Pancreas (tissue), 10 donors: ENCODE results near the gene ST6GALNAC3. TPM values are rescaled to one million over a fixed set of nuclear protein-coding genes. Genes with fewer than 3 reads are reported as not detected.

ENCODE experiments used
- ATAC-seq, 4 donors: fragments of 200-7000 bp; cut with Tn5 transposase; one replicate each; pipeline versions ENCODE4 v1.8.0 to v1.9.1; 2020; ENCODE audit warnings: mild to moderate bottlenecking in 4 of 4, moderate library complexity in 4 of 4
- DNase-seq, 6 donors: peaks; one replicate each; pipeline ENCODE4 v3.0.0-alpha.2; 2020
- FAIRE-seq: peaks from 2 replicates; lab custom pipeline; 2012; peaks lifted over from hg19 to GRCh38; lab: Jason Lieb, UNC
- H3K27ac ChIP-seq, 4 donors: fragments of 200-600 bp; sonication (generic); 1 replicate in 3 of 4; 2 replicates in 1 of 4; pipeline versions ENCODE4 v1.5.0 to v1.8.0; 2020
- H3K27me3 ChIP-seq, 4 donors: fragments of 200-600 bp; one replicate each; pipeline ENCODE4 v1.8.0; 2021
- H3K36me3 ChIP-seq, 3 donors: fragments of 200-600 bp; sonication (generic) in 1 of 3; one replicate each; pipeline versions ENCODE4 v1.5.0 to v1.8.0; 2020 to 2021
- H3K4me1 ChIP-seq, 3 donors: fragments of 200-600 bp; one replicate each; pipeline ENCODE4 v1.8.0; 2021
- H3K4me3 ChIP-seq, 4 donors: fragments of 200-600 bp; sonication (generic) in 2 of 4; one replicate each; pipeline versions ENCODE4 v1.5.0 to v1.8.0; 2020 to 2021
- H3K9me3 ChIP-seq, 4 donors: fragments of 200-600 bp; one replicate each; pipeline ENCODE4 v1.8.0; 2021
- CTCF ChIP-seq, 4 donors: fragments of 200-600 bp; sonication (generic) in 3 of 4; IDR thresholded peaks; one replicate each; pipeline versions ENCODE4 v1.5.0 to v1.8.0; 2021; ENCODE audit warnings: antibody characterized with exemption in 4 of 4
- WGBS, 2 donors: extraction: QIAGEN DNeasy Blood & Tissue Kit; methylation state at CpG; one replicate each; pipeline ENCODE4 v1.1.7; 2013; 5-methylcytosine and 5-hydroxymethylcytosine counted together
- intact Hi-C, 3 donors: fragments of 100-400 bp; cut with DNase I; formaldehyde crosslinking; loops; one replicate each; pipeline versions ENCODE4 v1.11.1 to v1.14.2; 2022
- polyA plus RNA-seq, 2 donors: library from polyadenylated mRNA; stranded (reverse); fragments of 200-250 nt; gene quantifications; one replicate each; pipeline ENCODE4 v1.2.3, GENCODE V29; 2013
- total RNA-seq, 6 donors: library from RNA; stranded (reverse); fragmentation: NEBNext Ultra II Directional in 4 of 6; extraction: Animal tissue kit (Norgen Biotek cat#: 25700) in 4 of 6; gene quantifications; one replicate each; pipeline versions ENCODE4 v1.2.1 to v1.2.4, GENCODE V29; 2021 to 2023
- donor health status: healthy with polysubstance abuse.
- donor health status: DM: no; HTN: no; CAD: no; lungs with moderate emphysema.
- donor health status: DM: no; HTN: no; CAD: no.
- donor health status: control.
- donor health status: control.
- donor health status: Bipolar disorder and iron deficiency.
- donor health status: DM: yes; HTN: yes; CAD: no.
- donor health status: DM: no; HTN: no; CAD: no.
- donor health status: DM: no; HTN: no; CAD: no.
- donor health status: DM: yes; HTN: yes; CAD: no.

The ST6GALNAC3 gene
- total and polyA plus RNA-seq, 8 donors = 0.35 to 2.0 (median 0.80) TPM

- DNase-seq (no peak), ATAC-seq (no peak), FAIRE-seq (no peak)
- Histone ChIP-seq H3K36me3 (no peaks in the 10 kb centered on the region), H3K27ac (no peak overlapping the region), H3K27me3 (no peaks in the 10 kb centered on the region), H3K4me1 (no peaks in the 10 kb centered on the region), H3K9me3 (no peaks in the 10 kb centered on the region), H3K4me3 (no peak overlapping the region)
- 30 to 31% methylated on average over 1 of the region's 1 CpG for WGBS, 2 donors
- intact Hi-C loops = no loop called here
- no peak for TF ChIP-seq CTCF (IDR thresholded peaks at IDR 0.05)
These were observed 184.7 kb downstream of the ST6GALNAC3 start for GRCh38 chr1:76259270-76259669.

GRCh38 chr1:76260279-76260678 is 185.7 kb downstream of the ST6GALNAC3 start:
- no peaks in the 10 kb centered on the region for H3K4me1 ChIP-seq
- no peak for TF ChIP-seq CTCF (IDR thresholded peaks at IDR 0.05)
- FAIRE-seq (no peak), ATAC-seq (no peak), DNase-seq (no peak)
- WGBS, 2 donors = 46 to 57% methylated on average over 2 of the region's 2 CpGs
- intact Hi-C loops = no loop called here
- no peaks in the 10 kb centered on the region for H3K36me3 ChIP-seq
- no peak overlapping the region for H3K4me3 ChIP-seq
- H3K27ac ChIP-seq = no peak overlapping the region
- no peaks in the 10 kb centered on the region for H3K9me3 ChIP-seq
- H3K27me3 ChIP-seq = no peaks in the 10 kb centered on the region

- Histone ChIP-seq H3K27me3 (no peaks in the 10 kb centered on the region), H3K4me1 (no peaks in the 10 kb centered on the region), H3K27ac (no peak overlapping the region), H3K36me3 (no peaks in the 10 kb centered on the region), H3K4me3 (no peak overlapping the region), H3K9me3 (no peaks in the 10 kb centered on the region)
- FAIRE-seq (no peak), ATAC-seq (no peak), DNase-seq (no peak)
- TF ChIP-seq CTCF (IDR thresholded peaks at IDR 0.05) = no peak
- intact Hi-C loops = no loop called here
- 62 to 74% methylated on average over 5 of the region's 5 CpGs for WGBS, 2 donors
These were observed 188.1 kb downstream of the ST6GALNAC3 start for GRCh38 chr1:76262601-76263000.

- intact Hi-C loops = no loop called here
- Histone ChIP-seq H3K36me3 (no peaks in the 10 kb centered on the region), H3K27me3 (no peaks in the 10 kb centered on the region), H3K4me1 (no peaks in the 10 kb centered on the region), H3K4me3 (no peak overlapping the region), H3K9me3 (no peaks in the 10 kb centered on the region), H3K27ac (no peak overlapping the region)
- no peak for ATAC-seq
- no peak for FAIRE-seq
- no peak for TF ChIP-seq CTCF (IDR thresholded peaks at IDR 0.05)
- DNase-seq = no peak
These were observed 190.1 kb downstream of the ST6GALNAC3 start for GRCh38 chr1:76264642-76265041.

GRCh38 chr1:76266762-76267161 is 192.2 kb downstream of the ST6GALNAC3 start:
- Histone ChIP-seq H3K4me1 (no peaks in the 10 kb centered on the region), H3K36me3 (no peaks in the 10 kb centered on the region), H3K27me3 (no peaks in the 10 kb centered on the region), H3K4me3 (no peak overlapping the region), H3K9me3 (no peaks in the 10 kb centered on the region), H3K27ac (no peak overlapping the region)
- 84 to 85% methylated on average over 4 of the region's 4 CpGs for whole genome bisulfite sequencing, 2 donors
- intact Hi-C loops = no loop called here
- no peak for TF ChIP-seq CTCF (IDR thresholded peaks at IDR 0.05)
- peak in 1 of 6 donors; percentile 19 for DNase-seq
- ATAC-seq = no peak
- no peak for FAIRE-seq
